H9 (cell line): ENCODE data around the gene HERC4. TPM values are rescaled to one million over a fixed set of nuclear protein-coding genes. Genes with fewer than 3 reads are reported as not detected.
A peak's percentile ranks its signal among the peaks of the same experiment; 100 is the strongest.

Experiments used
- DNase-seq: peaks from one replicate; pipeline ENCODE4 v3.0.0-alpha.2; 2017
- H2AFZ ChIP-seq: one replicate; pipeline ENCODE4 v1.6.1; 2013; ENCODE audit warnings: mild to moderate bottlenecking, low read length, control low read depth, moderate library complexity
- H2AK5ac ChIP-seq: 2 replicates; pipeline ENCODE4 v1.6.1; 2013; ENCODE audit warnings: low read length, control low read depth, mixed read lengths; ENCODE audit not compliant: insufficient read length
- H2BK120ac ChIP-seq: one replicate; pipeline ENCODE4 v1.6.1; 2013; ENCODE audit warnings: low read depth, mild to moderate bottlenecking, low read length, control low read depth, inconsistent platforms; ENCODE audit not compliant: poor library complexity, severe bottlenecking
- H2BK12ac ChIP-seq: 2 replicates; pipeline ENCODE4 v1.6.1; 2013; ENCODE audit warnings: low read length, control low read depth, mixed read lengths, low read depth; ENCODE audit not compliant: insufficient read length
- H2BK15ac ChIP-seq: 2 replicates; pipeline ENCODE4 v1.6.1; 2013; ENCODE audit warnings: low read depth, low read length, control low read depth
- H2BK20ac ChIP-seq: one replicate; pipeline ENCODE4 v1.6.1; 2013; ENCODE audit warnings: low read depth, mild to moderate bottlenecking, low read length, control low read depth, inconsistent platforms; ENCODE audit not compliant: poor library complexity, severe bottlenecking
- H2BK5ac ChIP-seq: 2 replicates; pipeline ENCODE4 v1.6.1; 2013; ENCODE audit warnings: low read length, control low read depth, mixed read lengths; ENCODE audit not compliant: insufficient read length
- H3K14ac ChIP-seq: 2 replicates; pipeline ENCODE4 v1.6.1; 2013; ENCODE audit warnings: low read length, control low read depth; ENCODE audit not compliant: insufficient read depth
- H3K18ac ChIP-seq: 2 replicates; pipeline ENCODE4 v1.6.1; 2013; ENCODE audit warnings: low read depth, mild to moderate bottlenecking, mixed read lengths, low read length, control low read depth; ENCODE audit not compliant: insufficient read length
- H3K23ac ChIP-seq: 2 replicates; pipeline ENCODE4 v1.6.1; 2013; ENCODE audit warnings: low read length, control low read depth, mixed read lengths, low read depth; ENCODE audit not compliant: insufficient read length
- H3K23me2 ChIP-seq: 2 replicates; pipeline ENCODE4 v1.6.1; 2013; ENCODE audit warnings: low read depth, mild to moderate bottlenecking, mixed read lengths, low read length, control low read depth; ENCODE audit not compliant: insufficient read length, poor library complexity, severe bottlenecking
- H3K27ac ChIP-seq: 2 replicates; pipeline ENCODE4 v1.5.1; 2013; ENCODE audit warnings: low read length, control low read depth, mixed read lengths, low read depth; ENCODE audit not compliant: insufficient read length
- H3K27me3 ChIP-seq: 2 replicates; pipeline ENCODE4 v1.6.1; 2013; ENCODE audit warnings: low read length, control low read depth, inconsistent platforms; ENCODE audit not compliant: insufficient read depth
- H3K4ac ChIP-seq: 2 replicates; pipeline ENCODE4 v1.6.1; 2013; ENCODE audit warnings: low read depth, mild to moderate bottlenecking, control low read depth, inconsistent platforms, low read length, moderate library complexity
- H3K4me1 ChIP-seq: 2 replicates; pipeline ENCODE4 v1.6.1; 2013; ENCODE audit warnings: low read length, control low read depth, inconsistent platforms; ENCODE audit not compliant: insufficient read depth
- H3K4me2 ChIP-seq: 2 replicates; pipeline ENCODE4 v1.6.1; 2013; ENCODE audit warnings: low read length, control low read depth, mixed read lengths; ENCODE audit not compliant: insufficient read length, insufficient read depth
- H3K56ac ChIP-seq: 2 replicates; pipeline ENCODE4 v1.6.1; 2013; ENCODE audit warnings: low read depth, mild to moderate bottlenecking, mixed read lengths, low read length, control low read depth; ENCODE audit not compliant: insufficient read length
- H3K79me1 ChIP-seq: 2 replicates; pipeline ENCODE4 v1.6.1; 2013; ENCODE audit warnings: low read depth, mild to moderate bottlenecking, moderate library complexity, low read length, control low read depth, inconsistent platforms; ENCODE audit not compliant: insufficient read depth, poor library complexity, severe bottlenecking
- H3K79me2 ChIP-seq: 2 replicates; pipeline ENCODE4 v1.6.1; 2013; ENCODE audit warnings: low read length, control low read depth, inconsistent platforms; ENCODE audit not compliant: insufficient read depth
- H3K9ac ChIP-seq: 2 replicates; pipeline ENCODE4 v1.6.1; 2013; ENCODE audit warnings: low read length, control low read depth, mixed read lengths; ENCODE audit not compliant: insufficient read length; ENCODE audit errors: extremely low read depth
- H3K9me3 ChIP-seq: one replicate; pipeline ENCODE4 v1.6.1; 2013; ENCODE audit warnings: low read depth, low read length, inconsistent platforms; ENCODE audit not compliant: control insufficient read depth
- H3T11ph ChIP-seq: one replicate; pipeline ENCODE4 v1.6.1; 2013; ENCODE audit warnings: mild to moderate bottlenecking, low read length, control low read depth, inconsistent platforms
- H4K20me1 ChIP-seq: one replicate; pipeline ENCODE4 v1.6.1; 2013; ENCODE audit not compliant: control insufficient read depth, insufficient read length, insufficient read depth
- H4K5ac ChIP-seq: 2 replicates; pipeline ENCODE4 v1.6.1; 2013; ENCODE audit warnings: low read depth, mild to moderate bottlenecking, mixed read lengths, low read length, control low read depth; ENCODE audit not compliant: insufficient read length
- H4K8ac ChIP-seq: replicated peaks from 2 replicates; pipeline ENCODE4 v1.6.1; 2013; ENCODE audit warnings: low read length, control low read depth, mixed read lengths, low read depth; ENCODE audit not compliant: insufficient read length
- H4K91ac ChIP-seq: 2 replicates; pipeline ENCODE4 v1.6.1; 2013; ENCODE audit warnings: low read depth, mild to moderate bottlenecking, moderate library complexity, mixed read lengths, low read length, control low read depth; ENCODE audit not compliant: insufficient read length
- H3K27ac Mint-ChIP-seq, 3 experiments: 2 replicates in 2 of 3; 3 replicates in 1 of 3; pipeline ENCODE4 v1.8.0; 2020 to 2021; ENCODE audit warnings: mixed read lengths in 3 of 3, mild to moderate bottlenecking in 1 of 3, moderate library complexity in 1 of 3
- H3K27me3 Mint-ChIP-seq: 2 replicates; pipeline ENCODE4 v1.8.0; 2021; ENCODE audit warnings: low read depth, mild to moderate bottlenecking, moderate library complexity, mixed read lengths
- H3K36me3 Mint-ChIP-seq, 3 experiments: 2 replicates in 2 of 3; 3 replicates in 1 of 3; pipeline ENCODE4 v1.8.0; 2020 to 2021; ENCODE audit warnings: low read depth in 3 of 3, mixed read lengths in 3 of 3; ENCODE audit not compliant: insufficient read depth in 1 of 3
- H3K4me1 Mint-ChIP-seq, 2 experiments: 2 replicates each; pipeline ENCODE4 v1.8.0; 2020; ENCODE audit warnings: mixed read lengths in 2 of 2
- H3K4me3 Mint-ChIP-seq, 2 experiments: 2 replicates in 1 of 2; 3 replicates in 1 of 2; pipeline ENCODE4 v1.8.0; 2020 to 2021; ENCODE audit warnings: mild to moderate bottlenecking in 2 of 2, mixed read lengths in 2 of 2, moderate library complexity in 1 of 2
- H3K9me3 Mint-ChIP-seq, 2 experiments: 2 replicates in 1 of 2; 3 replicates in 1 of 2; pipeline ENCODE4 v1.8.0; 2020; ENCODE audit warnings: mild to moderate bottlenecking in 2 of 2, mixed read lengths in 2 of 2, moderate library complexity in 1 of 2
- WGBS: extraction: QIAGEN DNeasy Blood & Tissue Kit; methylation state at CpG from one replicate; pipeline ENCODE4 v1.1.7; 2013; ENCODE audit warnings: missing lambda C conversion rate, low lambda C conversion rate, mixed read lengths; ENCODE audit not compliant: insufficient read length; ENCODE audit errors: extremely low coverage; 5-methylcytosine and 5-hydroxymethylcytosine counted together
- total RNA-seq: library from RNA; stranded (reverse); gene quantifications from 2 replicates; pipeline ENCODE4 v1.2.1, GENCODE V29; 2021
- TF ChIP-seq, protein P1 (sequence below): fragments of 200-600 bp; sonication (generic); conservative IDR thresholded peaks from 3 replicates; pipeline ENCODE4 v1.8.0; 2021; ENCODE audit warnings: antibody characterized with exemption, mild to moderate bottlenecking

Gene HERC4
- total RNA-seq, 1 experiment from 2014 or later: 24.5 TPM

DNA sequence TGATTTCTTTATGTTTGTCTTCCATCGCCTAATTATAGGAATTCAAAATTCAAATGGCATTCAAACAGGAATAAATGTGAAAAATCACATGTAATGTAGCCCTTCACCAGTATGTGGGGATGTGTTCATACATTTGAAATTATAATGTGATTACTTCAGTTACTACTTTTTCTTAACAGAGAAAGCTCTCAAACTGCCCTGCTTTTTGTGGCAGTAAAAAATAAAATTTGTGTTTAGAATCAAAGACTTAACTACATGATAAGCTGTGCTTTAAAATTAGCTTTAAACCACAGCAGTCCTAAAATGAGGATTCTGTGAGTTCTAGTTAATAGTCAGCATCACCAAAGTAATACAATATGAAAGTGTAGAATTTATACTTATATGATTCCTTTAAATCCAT is 7.8 kb upstream of the HERC4 start:
- Histone ChIP-seq H3K4me2 (no peak overlapping the region), H3K56ac (no peak overlapping the region), H3K27ac (no peak overlapping the region), H4K20me1 (no peaks in the 10 kb centered on the region), H2AFZ (no peak overlapping the region), H3K23ac (no peak overlapping the region), H2BK12ac (no peak overlapping the region), H4K5ac (no peak overlapping the region), H3T11ph (no peak overlapping the region), H3K9me3 (no peaks in the 10 kb centered on the region), H3K4ac (no peak overlapping the region), H4K8ac (no peak overlapping the region), H3K79me1 (no peaks in the 10 kb centered on the region), H3K27me3 (no peaks in the 10 kb centered on the region), H3K9ac (no peak overlapping the region), H3K14ac (no peak overlapping the region), H2BK20ac (no peak overlapping the region), H2BK15ac (no peak overlapping the region), H3K79me2 (no peaks in the 10 kb centered on the region), H3K18ac (no peak overlapping the region), H3K23me2 (peaks cover 3% of the 10 kb centered on the region), H2AK5ac (no peak overlapping the region), H2BK120ac (no peak overlapping the region), H4K91ac (no peak overlapping the region), H3K4me1 (no peaks in the 10 kb centered on the region; the same call in 1 of the 2 replicates), H2BK5ac (no peak overlapping the region)
- peaks cover 21 to 24% of the 10 kb centered on the region in 2 experiments for H3K4me1 Mint-ChIP-seq
- TF ChIP-seq, protein P1, sequence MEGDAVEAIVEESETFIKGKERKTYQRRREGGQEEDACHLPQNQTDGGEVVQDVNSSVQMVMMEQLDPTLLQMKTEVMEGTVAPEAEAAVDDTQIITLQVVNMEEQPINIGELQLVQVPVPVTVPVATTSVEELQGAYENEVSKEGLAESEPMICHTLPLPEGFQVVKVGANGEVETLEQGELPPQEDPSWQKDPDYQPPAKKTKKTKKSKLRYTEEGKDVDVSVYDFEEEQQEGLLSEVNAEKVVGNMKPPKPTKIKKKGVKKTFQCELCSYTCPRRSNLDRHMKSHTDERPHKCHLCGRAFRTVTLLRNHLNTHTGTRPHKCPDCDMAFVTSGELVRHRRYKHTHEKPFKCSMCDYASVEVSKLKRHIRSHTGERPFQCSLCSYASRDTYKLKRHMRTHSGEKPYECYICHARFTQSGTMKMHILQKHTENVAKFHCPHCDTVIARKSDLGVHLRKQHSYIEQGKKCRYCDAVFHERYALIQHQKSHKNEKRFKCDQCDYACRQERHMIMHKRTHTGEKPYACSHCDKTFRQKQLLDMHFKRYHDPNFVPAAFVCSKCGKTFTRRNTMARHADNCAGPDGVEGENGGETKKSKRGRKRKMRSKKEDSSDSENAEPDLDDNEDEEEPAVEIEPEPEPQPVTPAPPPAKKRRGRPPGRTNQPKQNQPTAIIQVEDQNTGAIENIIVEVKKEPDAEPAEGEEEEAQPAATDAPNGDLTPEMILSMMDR: peak; percentile 42; the same call in 2 of the 3 replicates
- H3K27me3 Mint-ChIP-seq: no peaks in the 10 kb centered on the region
- H3K9me3 Mint-ChIP-seq: no peaks in the 10 kb centered on the region
- H3K36me3 Mint-ChIP-seq: no peaks in the 10 kb centered on the region
- no peak for DNase-seq
- H3K27ac Mint-ChIP-seq: peak overlapping the region in 1 of 3 experiments; percentile 42; a peak in 2 of 7 replicates
- no peak overlapping the region for H3K4me3 Mint-ChIP-seq
- WGBS: no CpG with 5 or more reads among the region's 1 CpG
